Naive thymus-derived CD4-positive, alpha-beta T cell (primary cell): ENCODE data around the gene COL4A1. TPM values are rescaled to one million over a fixed set of nuclear protein-coding genes. Genes with fewer than 3 reads are reported as not detected.

Experiments used
- ATAC-seq: fragments of 150-1000 bp; cut with Tn5 transposase; 2 replicates; pipeline ENCODE4 v1.10.0; 2021; ENCODE audit warnings: mild to moderate bottlenecking, moderate library complexity
- CTCF ChIA-PET: fragments of 350-600 bp; sonication (Branson Sonifier 250); formaldehyde crosslinking; loops from one replicate; lab custom pipeline; 2021; ENCODE audit warnings: antibody characterized with exemption; lab: Charles Lee
- POLR2A ChIA-PET: fragments of 350-600 bp; sonication (Branson Sonifier 250); formaldehyde crosslinking; loops from one replicate; lab custom pipeline; 2021; ENCODE audit warnings: antibody characterized with exemption, inconsistent platforms; lab: Charles Lee
- DNase-seq, 9 donors: peaks; one replicate each; pipeline versions ENCODE4 v3.0.0 to v3.0.0-alpha.2; 2020 to 2022; ENCODE audit warnings: mixed read lengths in 1 of 9
- H3K27ac ChIP-seq: one replicate; pipeline ENCODE4 v1.7.0; 2013; ENCODE audit warnings: mild to moderate bottlenecking, low read depth, low read length, moderate library complexity
- H3K27me3 ChIP-seq, 2 donors: one replicate each; pipeline ENCODE4 v1.7.0; 2013; ENCODE audit warnings: low read length in 2 of 2, mild to moderate bottlenecking in 2 of 2, moderate library complexity in 2 of 2; ENCODE audit not compliant: control insufficient read depth in 2 of 2, insufficient read depth in 2 of 2
- H3K36me3 ChIP-seq, 3 experiments: 1 replicate in 2 of 3; 2 replicates in 1 of 3; pipeline ENCODE4 v1.7.0; 2013; ENCODE audit warnings: low read length in 3 of 3, mild to moderate bottlenecking in 3 of 3, moderate library complexity in 1 of 3; ENCODE audit not compliant: insufficient read depth in 3 of 3, control insufficient read depth in 2 of 3
- H3K4me1 ChIP-seq, 2 donors: one replicate each; pipeline ENCODE4 v1.7.0; 2013; ENCODE audit warnings: low read length in 2 of 2, mild to moderate bottlenecking in 2 of 2, moderate library complexity in 1 of 2; ENCODE audit not compliant: control insufficient read depth in 2 of 2, insufficient read depth in 2 of 2
- H3K4me3 ChIP-seq: 2 replicates; pipeline ENCODE4 v1.7.0; 2013; ENCODE audit warnings: mild to moderate bottlenecking, low read length
- H3K9me3 ChIP-seq, 3 experiments: 1 replicate in 2 of 3; 2 replicates in 1 of 3; pipeline ENCODE4 v1.7.0; 2013; ENCODE audit warnings: low read length in 3 of 3; ENCODE audit not compliant: control insufficient read depth in 2 of 3
- H3K27ac Mint-ChIP-seq, 9 donors: one replicate each; pipeline ENCODE4 v1.8.0; 2020 to 2022; ENCODE audit warnings: mixed read lengths in 9 of 9, mild to moderate bottlenecking in 8 of 9, moderate library complexity in 5 of 9, inconsistent platforms in 2 of 9
- H3K27me3 Mint-ChIP-seq, 5 donors: one replicate each; pipeline ENCODE4 v1.8.0; 2021 to 2022; ENCODE audit warnings: mixed read lengths in 5 of 5, mild to moderate bottlenecking in 1 of 5
- H3K36me3 Mint-ChIP-seq, 5 donors: one replicate each; pipeline ENCODE4 v1.8.0; 2020 to 2022; ENCODE audit warnings: mixed read lengths in 5 of 5, mild to moderate bottlenecking in 3 of 5, inconsistent platforms in 1 of 5
- H3K4me1 Mint-ChIP-seq, 7 donors: one replicate each; pipeline ENCODE4 v1.8.0; 2020 to 2022; ENCODE audit warnings: mixed read lengths in 7 of 7, mild to moderate bottlenecking in 3 of 7, inconsistent platforms in 1 of 7
- H3K4me3 Mint-ChIP-seq, 10 donors: one replicate each; pipeline ENCODE4 v1.8.0; 2020 to 2022; ENCODE audit warnings: mild to moderate bottlenecking in 10 of 10, mixed read lengths in 10 of 10, moderate library complexity in 6 of 10, inconsistent platforms in 2 of 10
- H3K9me3 Mint-ChIP-seq, 11 donors: one replicate each; pipeline ENCODE4 v1.8.0; 2020 to 2022; ENCODE audit warnings: mixed read lengths in 11 of 11, mild to moderate bottlenecking in 4 of 11, inconsistent platforms in 1 of 11, moderate library complexity in 1 of 11
- intact Hi-C, 2 donors: fragments of 100-400 bp; cut with micrococcal nuclease; formaldehyde crosslinking; loops; one replicate each; pipeline ENCODE4 v1.15.1; 2023
- polyA plus RNA-seq, 2 donors: library from polyadenylated mRNA; unstranded; fragments of 300-500 nt; fragmentation: Illumina TruSeq; gene quantifications; one replicate each; pipeline ENCODE4 v1.2.3, GENCODE V29; 2021
- total RNA-seq, 6 experiments: library from RNA in 5 of 6; stranded (reverse) in 5 of 6; gene quantifications; 1 replicate in 5 of 6; 2 replicates in 1 of 6; pipeline ENCODE4 v1.2.3 and lab custom pipeline; 2021 to 2026

COL4A1 gene
- total and polyA plus RNA-seq, 7 experiments from 2014 or later: 0.24 TPM; not detected in 6

- no peaks in the 10 kb centered on the region for H3K36me3 ChIP-seq
- Mint-ChIP-seq H3K4me3 (no peak overlapping the region), H3K27ac (no peak overlapping the region), H3K36me3 (no peaks in the 10 kb centered on the region), H3K4me1 (no peaks in the 10 kb centered on the region), H3K27me3 (peaks cover 13 to 37% (median 22%) of the 10 kb centered on the region in 5 donors), H3K9me3 (no peaks in the 10 kb centered on the region)
- no peak overlapping the region for H3K27ac ChIP-seq
- intact Hi-C loops: loop anchor here in 1 of 2 donors (5.0 kb wide), 1 partner anchor 1277 kb away; no protein-coding TSS in a partner anchor
- no peak overlapping the region for H3K4me3 ChIP-seq
- peaks cover 0 to 3% of the 10 kb centered on the region in 2 donors for H3K27me3 ChIP-seq
- no peaks in the 10 kb centered on the region for H3K4me1 ChIP-seq
- ATAC-seq (no peak), DNase-seq (no peak)
- CTCF ChIA-PET: no interaction called here
- POLR2A ChIA-PET: no interaction called here
- H3K9me3 ChIP-seq: no peaks in the 10 kb centered on the region
Observed at GRCh38 chr13:110238818-110239195, 68.2 kb downstream of the COL4A1 start.

GRCh38 chr13:110237875-110238817 is 68.8 kb downstream of the COL4A1 start:
- ATAC-seq (no peak), DNase-seq (no peak)
- Histone ChIP-seq H3K36me3 (no peaks in the 10 kb centered on the region), H3K4me3 (no peak overlapping the region), H3K27me3 (peaks cover 0 to 3% of the 10 kb centered on the region in 2 donors), H3K27ac (no peak overlapping the region), H3K9me3 (no peaks in the 10 kb centered on the region), H3K4me1 (no peaks in the 10 kb centered on the region)
- Mint-ChIP-seq H3K27me3 (peaks cover 19 to 35% (median 26%) of the 10 kb centered on the region in 5 donors), H3K27ac (no peak overlapping the region), H3K9me3 (no peaks in the 10 kb centered on the region), H3K36me3 (no peaks in the 10 kb centered on the region), H3K4me1 (no peaks in the 10 kb centered on the region), H3K4me3 (no peak overlapping the region)
- ChIA-PET POLR2A (no interaction called here), CTCF (no interaction called here)
- intact Hi-C loops: loop anchor here in 1 of 2 donors (5.0 kb wide), 1 partner anchor 1276 kb away; no protein-coding TSS in a partner anchor

GRCh38 chr13:110236831-110237261 is 70.1 kb downstream of the COL4A1 start:
- Histone ChIP-seq H3K9me3 (no peaks in the 10 kb centered on the region), H3K4me1 (no peaks in the 10 kb centered on the region), H3K27me3 (peaks cover 0 to 3% of the 10 kb centered on the region in 2 donors), H3K27ac (no peak overlapping the region), H3K4me3 (no peak overlapping the region), H3K36me3 (no peaks in the 10 kb centered on the region)
- H3K4me3 Mint-ChIP-seq: no peak overlapping the region
- H3K36me3 Mint-ChIP-seq: no peaks in the 10 kb centered on the region
- no peak for ATAC-seq
- H3K9me3 Mint-ChIP-seq: no peaks in the 10 kb centered on the region
- CTCF ChIA-PET: no interaction called here
- H3K27me3 Mint-ChIP-seq: peaks cover 22 to 37% (median 29%) of the 10 kb centered on the region in 5 donors
- H3K27ac Mint-ChIP-seq: no peak overlapping the region
- intact Hi-C loops: loop anchor here in 1 of 2 donors (5.0 kb wide), 1 partner anchor 1275 kb away; no protein-coding TSS in a partner anchor
- H3K4me1 Mint-ChIP-seq: no peaks in the 10 kb centered on the region
- POLR2A ChIA-PET: no interaction called here
- no peak for DNase-seq

- DNase-seq: no peak
Observed at GRCh38 chr13:110236431-110236830, 70.5 kb downstream of the COL4A1 start.

GRCh38 chr13:110234532-110234931 is 72.4 kb downstream of the COL4A1 start:
- ChIA-PET CTCF (interaction anchor here (1.1 to 1.3 kb wide), 2 partner anchors 11 to 13 kb away, joined by 3 to 4 read pairs; no protein-coding TSS in a partner anchor), POLR2A (no interaction called here)
- Histone ChIP-seq H3K27me3 (peaks cover 0 to 3% of the 10 kb centered on the region in 2 donors), H3K27ac (no peak overlapping the region), H3K36me3 (no peaks in the 10 kb centered on the region), H3K9me3 (no peaks in the 10 kb centered on the region), H3K4me3 (no peak overlapping the region), H3K4me1 (no peaks in the 10 kb centered on the region)
- H3K27ac Mint-ChIP-seq: no peak overlapping the region
- intact Hi-C loops: no loop called here
- peaks cover 0 to 2% (median 0%) of the 10 kb centered on the region in 11 donors for H3K9me3 Mint-ChIP-seq
- no peak for ATAC-seq
- no peaks in the 10 kb centered on the region for H3K36me3 Mint-ChIP-seq
- H3K4me1 Mint-ChIP-seq: no peaks in the 10 kb centered on the region
- no peak for DNase-seq
- peaks cover 22 to 44% (median 34%) of the 10 kb centered on the region in 5 donors for H3K27me3 Mint-ChIP-seq
- H3K4me3 Mint-ChIP-seq: no peak overlapping the region

More at GRCh38 chr13:110236431-110236830, 70.5 kb downstream of the COL4A1 start:
- no peaks in the 10 kb centered on the region for H3K9me3 Mint-ChIP-seq
- Histone ChIP-seq H3K27me3 (peaks cover 0 to 3% of the 10 kb centered on the region in 2 donors), H3K4me3 (no peak overlapping the region), H3K4me1 (no peaks in the 10 kb centered on the region), H3K27ac (no peak overlapping the region), H3K9me3 (no peaks in the 10 kb centered on the region), H3K36me3 (no peaks in the 10 kb centered on the region)
- no peaks in the 10 kb centered on the region for H3K4me1 Mint-ChIP-seq
- no peak for ATAC-seq
- H3K27ac Mint-ChIP-seq: no peak overlapping the region
- peaks cover 22 to 39% (median 29%) of the 10 kb centered on the region in 5 donors for H3K27me3 Mint-ChIP-seq
- no peaks in the 10 kb centered on the region for H3K36me3 Mint-ChIP-seq
- H3K4me3 Mint-ChIP-seq: no peak overlapping the region
- ChIA-PET CTCF (interaction anchor here (0.5 kb wide), 1 partner anchor 38 kb away, joined by 3 read pairs; no protein-coding TSS in a partner anchor), POLR2A (no interaction called here)
- intact Hi-C loops: loop anchor here in 1 of 2 donors (5.0 kb wide), 1 partner anchor 1274 kb away; no protein-coding TSS in a partner anchor

- H3K27me3 Mint-ChIP-seq: peaks cover 16 to 44% (median 34%) of the 10 kb centered on the region in 5 donors
- Histone ChIP-seq H3K36me3 (no peaks in the 10 kb centered on the region), H3K4me1 (no peaks in the 10 kb centered on the region), H3K27me3 (peaks cover 0 to 3% of the 10 kb centered on the region in 2 donors), H3K9me3 (no peaks in the 10 kb centered on the region), H3K4me3 (no peak overlapping the region), H3K27ac (no peak overlapping the region)
- DNase-seq (no peak), ATAC-seq (no peak)
- ChIA-PET CTCF (interaction anchor here (1.1 to 1.6 kb wide), 2 partner anchors 10 to 177 kb away, joined by 3 to 5 read pairs; no protein-coding TSS in a partner anchor), POLR2A (no interaction called here)
- intact Hi-C loops: no loop called here
- peaks cover 0 to 2% (median 0%) of the 10 kb centered on the region in 11 donors for H3K9me3 Mint-ChIP-seq
- no peak overlapping the region for H3K4me3 Mint-ChIP-seq
- no peak overlapping the region for H3K27ac Mint-ChIP-seq
- no peaks in the 10 kb centered on the region for H3K4me1 Mint-ChIP-seq
- H3K36me3 Mint-ChIP-seq: no peaks in the 10 kb centered on the region
Observed at GRCh38 chr13:110233951-110234280, 73.0 kb downstream of the COL4A1 start.
